Common myeloid progenitor, CD34-positive (primary cell): Measurements from ENCODE around the gene CELF2.

Source experiments
- CTCF ChIA-PET: fragments of 350-600 bp; sonication (Branson Sonifier 250); formaldehyde crosslinking; loops from one replicate; lab custom pipeline; 2021; ENCODE audit warnings: antibody characterized with exemption; lab: Charles Lee
- POLR2A ChIA-PET: fragments of 350-600 bp; sonication (Branson Sonifier 250); formaldehyde crosslinking; loops from one replicate; lab custom pipeline; 2021; ENCODE audit warnings: antibody characterized with exemption; lab: Charles Lee
- DNase-seq, 3 donors: peaks; one replicate each; pipeline versions ENCODE4 v3.0.0 to v3.0.0-alpha.2; 2013
- H3K27ac ChIP-seq, 2 experiments: 1 replicate in 1 of 2; 2 replicates in 1 of 2; pipeline ENCODE4 v1.7.0; 2013; ENCODE audit warnings: inconsistent platforms in 2 of 2, low read length in 2 of 2, mild to moderate bottlenecking in 2 of 2, low read depth in 1 of 2, moderate library complexity in 1 of 2; ENCODE audit not compliant: severe bottlenecking in 2 of 2, insufficient read depth in 1 of 2, poor library complexity in 1 of 2
- H3K27me3 ChIP-seq, 5 experiments: replicated peaks in 2 of 5; 1 replicate in 3 of 5; 2 replicates in 2 of 5; pipeline versions ENCODE4 v1.6.1 to v1.7.0; 2013; ENCODE audit warnings: low read length in 4 of 5, mild to moderate bottlenecking in 2 of 5, moderate library complexity in 2 of 5, inconsistent platforms in 1 of 5; ENCODE audit not compliant: insufficient read depth in 5 of 5, control insufficient read depth in 4 of 5
- H3K36me3 ChIP-seq, 4 experiments: 1 replicate in 2 of 4; 2 replicates in 2 of 4; pipeline versions ENCODE4 v1.6.1 to v1.7.0; 2013; ENCODE audit warnings: low read length in 3 of 4, control low read depth in 1 of 4, mild to moderate bottlenecking in 1 of 4; ENCODE audit not compliant: control insufficient read depth in 4 of 4, insufficient read depth in 4 of 4
- H3K4me1 ChIP-seq, 4 experiments: 1 replicate in 3 of 4; 2 replicates in 1 of 4; pipeline versions ENCODE4 v1.6.1 to v1.7.1; 2013; ENCODE audit warnings: low read length in 3 of 4, mild to moderate bottlenecking in 3 of 4, control low read depth in 1 of 4, inconsistent platforms in 1 of 4, moderate library complexity in 1 of 4; ENCODE audit not compliant: control insufficient read depth in 4 of 4, insufficient read depth in 4 of 4; ENCODE audit errors: control extremely low read depth in 1 of 4
- H3K4me3 ChIP-seq, 7 experiments: 1 replicate in 4 of 7; 2 replicates in 3 of 7; pipeline versions ENCODE4 v1.5.1 to v1.7.0; 2013; ENCODE audit warnings: mild to moderate bottlenecking in 7 of 7, low read length in 6 of 7, moderate library complexity in 6 of 7, inconsistent platforms in 2 of 7, low read depth in 2 of 7, control low read depth in 1 of 7; ENCODE audit not compliant: insufficient read depth in 4 of 7, control insufficient read depth in 1 of 7; ENCODE audit errors: extremely low read depth in 1 of 7
- H3K9me3 ChIP-seq, 5 experiments: 1 replicate in 4 of 5; 2 replicates in 1 of 5; pipeline versions ENCODE4 v1.6.1 to v1.7.1; 2013; ENCODE audit warnings: low read length in 4 of 5, mild to moderate bottlenecking in 2 of 5, inconsistent platforms in 1 of 5, low read depth in 1 of 5, moderate library complexity in 1 of 5; ENCODE audit not compliant: control insufficient read depth in 4 of 5, insufficient read depth in 2 of 5; ENCODE audit errors: control extremely low read depth in 1 of 5
- WGBS: methylation state at CpG from one replicate; pipeline ENCODE4 v1.1.5; 2013; ENCODE audit not compliant: insufficient coverage; 5-methylcytosine and 5-hydroxymethylcytosine counted together

CELF2 gene

GRCh38 chr10:11252887-11253286 lies 235.2 kb downstream of the CELF2 start:
- H3K36me3 ChIP-seq = peaks cover 26 to 94% (median 69%) of the 10 kb centered on the region in 4 experiments
- H3K9me3 ChIP-seq = no peaks in the 10 kb centered on the region
- H3K4me1 ChIP-seq = peaks cover under 1 to 19% (median 13%) of the 10 kb centered on the region in 4 experiments
- ChIA-PET POLR2A (no interaction called here), CTCF (interaction anchor here (1.0 kb wide), 1 partner anchor 7 kb away, joined by 3 read pairs; no protein-coding TSS in a partner anchor)
- H3K4me3 ChIP-seq = no peak overlapping the region
- 86% methylated on average over 6 of the region's 7 CpGs for WGBS
- DNase-seq = no peak
- no peak overlapping the region for H3K27ac ChIP-seq
- H3K27me3 ChIP-seq = no peaks in the 10 kb centered on the region

GRCh38 chr10:11253385-11254002 lies 235.8 kb downstream of the CELF2 start:
- CTCF ChIA-PET = no interaction called here
- WGBS = 100% methylated on average over 2 of the region's 10 CpGs

GRCh38 chr10:11255156-11255555 lies 237.5 kb downstream of the CELF2 start:
- no peaks in the 10 kb centered on the region for H3K27me3 ChIP-seq
- 96% methylated on average over 12 of the region's 12 CpGs for WGBS
- H3K36me3 ChIP-seq = peaks cover 20 to 95% (median 74%) of the 10 kb centered on the region in 4 experiments
- peaks cover 8 to 32% (median 25%) of the 10 kb centered on the region in 4 experiments for H3K4me1 ChIP-seq
- ChIA-PET CTCF (interaction anchor here (0.6 to 1.2 kb wide), 2 partner anchors 15 to 39 kb away, joined by 3 read pairs; no protein-coding TSS in a partner anchor), POLR2A (interaction anchor here (1.2 kb wide), 1 partner anchor 11 kb away, joined by 3 read pairs; no protein-coding TSS in a partner anchor)
- no peak overlapping the region for H3K4me3 ChIP-seq
- DNase-seq = no peak
- no peaks in the 10 kb centered on the region for H3K9me3 ChIP-seq
- no peak overlapping the region for H3K27ac ChIP-seq

More at GRCh38 chr10:11253385-11254002, 235.8 kb downstream of the CELF2 start:
- no peak overlapping the region for H3K4me3 ChIP-seq
- H3K36me3 ChIP-seq = peaks cover 30 to 96% (median 72%) of the 10 kb centered on the region in 4 experiments
- H3K27ac ChIP-seq = no peak overlapping the region
- peaks cover 7 to 25% (median 19%) of the 10 kb centered on the region in 4 experiments for H3K4me1 ChIP-seq
- no peaks in the 10 kb centered on the region for H3K9me3 ChIP-seq
- H3K27me3 ChIP-seq = no peaks in the 10 kb centered on the region
- no peak for DNase-seq
- POLR2A ChIA-PET = no interaction called here

GRCh38 chr10:11255796-11256444 lies 238.2 kb downstream of the CELF2 start:
- Histone ChIP-seq H3K36me3 (peaks cover 17 to 95% (median 74%) of the 10 kb centered on the region in 4 experiments), H3K27ac (peak overlapping the region; percentile 42 to 54), H3K9me3 (no peaks in the 10 kb centered on the region), H3K4me3 (no peak overlapping the region), H3K27me3 (no peaks in the 10 kb centered on the region), H3K4me1 (peaks cover 8 to 32% (median 25%) of the 10 kb centered on the region in 4 experiments)
- 98% methylated on average over 6 of the region's 7 CpGs for WGBS
- ChIA-PET POLR2A (interaction anchor here (1.2 kb wide), 1 partner anchor 12 kb away, joined by 3 read pairs; no protein-coding TSS in a partner anchor), CTCF (interaction anchor here (0.6 to 1.2 kb wide), 3 partner anchors 14 to 1263 kb away, joined by 3 to 4 read pairs (median 3); no protein-coding TSS in a partner anchor)
- DNase-seq = peak in 2 of 3 donors; percentile 28 to 43

GRCh38 chr10:11256896-11257295 lies 239.2 kb downstream of the CELF2 start:
- Histone ChIP-seq H3K9me3 (no peaks in the 10 kb centered on the region), H3K4me1 (peaks cover 8 to 32% (median 25%) of the 10 kb centered on the region in 4 experiments), H3K27me3 (no peaks in the 10 kb centered on the region), H3K36me3 (peaks cover 17 to 95% (median 71%) of the 10 kb centered on the region in 4 experiments), H3K4me3 (no peak overlapping the region), H3K27ac (peak overlapping the region in 1 of 2 experiments; percentile 20)
- CTCF ChIA-PET = interaction anchor here (0.7 to 1.9 kb wide), 3 partner anchors 11 to 91 kb away, joined by 3 to 9 read pairs (median 4); no protein-coding TSS in a partner anchor
- POLR2A ChIA-PET = no interaction called here
- WGBS = 93% methylated on average over 8 of the region's 13 CpGs
- no peak for DNase-seq

GRCh38 chr10:11257440-11258090 lies 239.9 kb downstream of the CELF2 start:
- ChIA-PET CTCF (interaction anchor here (1.4 to 1.9 kb wide), 3 partner anchors 12 to 21 kb away, joined by 3 to 9 read pairs (median 4); no protein-coding TSS in a partner anchor), POLR2A (no interaction called here)
- no peaks in the 10 kb centered on the region for H3K9me3 ChIP-seq
- H3K36me3 ChIP-seq = peaks cover 17 to 95% (median 71%) of the 10 kb centered on the region in 4 experiments
- WGBS = 83% methylated on average over 10 of the region's 13 CpGs
- H3K27ac ChIP-seq = peak overlapping the region in 1 of 2 experiments; percentile 20
- peaks cover 8 to 32% (median 25%) of the 10 kb centered on the region in 4 experiments for H3K4me1 ChIP-seq
- H3K4me3 ChIP-seq = no peak overlapping the region
- H3K27me3 ChIP-seq = no peaks in the 10 kb centered on the region
- DNase-seq = no peak
